ENCODE measurements around the gene PTEN. TPM values are rescaled to one million over a fixed set of nuclear protein-coding genes. Genes with fewer than 3 reads are reported as not detected.
"Not testable (repeated sequence)": the region's sequence is repeated elsewhere in the genome, so short reads cannot be mapped to it uniquely, and the experiment has no call there.

The PTEN gene
- polyA plus RNA-seq, 2 donors: 18.2 to 25.2 TPM

DNA sequence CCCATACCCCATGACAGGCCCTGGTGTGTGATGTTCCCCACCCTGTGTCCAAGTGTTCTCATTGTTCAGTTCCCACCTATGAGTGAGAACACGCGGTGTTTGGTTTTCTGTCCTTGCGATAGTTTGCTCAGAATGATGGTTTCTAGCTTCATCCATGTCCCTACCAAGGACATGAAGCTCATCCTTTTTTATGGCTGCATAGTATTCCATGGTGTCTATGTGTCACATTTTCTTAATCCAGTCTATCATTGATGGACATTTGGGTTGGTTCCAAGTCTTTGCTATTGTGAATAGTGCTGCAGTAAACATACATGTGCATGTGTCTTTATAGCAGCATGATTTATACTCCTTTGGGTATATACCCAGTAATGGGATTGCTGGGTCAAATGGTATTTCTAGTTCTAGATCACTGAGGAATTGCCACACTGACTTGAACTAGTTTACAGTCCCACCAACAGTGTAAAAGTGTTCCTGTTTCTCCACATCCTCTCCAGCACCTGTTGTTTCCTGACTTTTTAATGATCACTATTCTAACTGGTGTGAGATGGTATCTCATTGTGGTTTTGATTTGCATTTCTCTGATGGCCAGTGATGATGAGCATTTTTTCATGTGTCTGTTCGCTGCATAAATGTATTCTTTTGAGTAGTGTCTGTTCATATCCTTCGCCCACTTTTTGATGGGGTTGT is 18.1 kb downstream of the PTEN start:
- H3K4me1 ChIP-seq (ENCODE audit: control insufficient read depth in 2 of 2, insufficient read depth in 2 of 2, low read length in 1 of 2); H3K27ac ChIP-seq (ENCODE audit: low read depth in 2 of 2, low read length in 1 of 2); H3K4me3 ChIP-seq (ENCODE audit: low read depth in 1 of 2, low read length in 2 of 2); H3K9me3 ChIP-seq (ENCODE audit: control insufficient read depth in 2 of 2, insufficient read depth in 1 of 2, low read depth in 1 of 2, low read length in 1 of 2); H3K27me3 ChIP-seq (ENCODE audit: control insufficient read depth in 1 of 2, insufficient read depth in 2 of 2, low read length in 2 of 2); H3K36me3 ChIP-seq (ENCODE audit: control insufficient read depth in 2 of 2, insufficient read depth in 2 of 2, low read length in 1 of 2): not testable (repeated sequence)
- 97% methylated on average over 5 of the region's 5 CpGs for WGBS, 2 donors

DNA sequence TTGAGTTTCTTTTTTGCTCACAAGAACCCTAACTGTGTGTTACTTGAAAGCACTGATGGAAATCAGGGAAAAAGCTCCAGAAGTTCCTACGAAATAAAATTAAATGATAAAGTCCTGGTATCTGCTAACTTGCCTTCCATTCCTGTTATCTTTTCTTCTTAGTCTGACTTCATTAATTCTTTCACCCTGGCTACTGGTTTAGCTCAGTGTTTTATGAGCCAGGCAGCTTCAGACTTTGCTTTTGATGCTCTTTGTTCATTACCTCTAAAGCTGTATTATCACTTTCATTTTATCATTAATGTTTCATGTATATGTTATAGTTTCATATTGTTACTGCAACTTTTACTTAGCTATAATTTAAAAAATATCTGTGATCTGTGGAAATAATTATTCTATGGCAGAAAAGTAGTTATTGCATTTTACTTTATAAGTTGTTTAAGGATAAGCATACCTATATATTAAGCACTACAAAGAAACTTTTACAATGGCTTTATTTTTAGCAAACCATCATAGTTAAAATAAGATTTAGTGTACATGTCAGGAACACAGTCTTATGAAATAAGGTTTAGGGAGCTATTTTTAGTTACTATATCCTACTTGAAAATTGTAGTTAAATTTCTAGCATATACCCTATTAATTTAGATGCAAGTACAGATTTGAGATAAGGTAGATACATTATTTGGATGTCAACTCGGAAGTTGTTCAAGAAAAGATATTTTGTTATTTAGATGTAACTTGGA is 19.3 kb downstream of the PTEN start:
- 83 to 84% methylated on average over 2 of the region's 2 CpGs for WGBS, 2 donors
- no peaks in the 10 kb centered on the region for H3K27me3 ChIP-seq (ENCODE audit: control insufficient read depth in 1 of 2, insufficient read depth in 2 of 2, low read length in 2 of 2)
- no peak overlapping the region for H3K4me3 ChIP-seq (ENCODE audit: low read depth in 1 of 2, low read length in 2 of 2)
- H3K4me1 ChIP-seq (ENCODE audit: control insufficient read depth in 2 of 2, insufficient read depth in 2 of 2, low read length in 1 of 2): no peaks in the 10 kb centered on the region
- no peak overlapping the region for H3K27ac ChIP-seq (ENCODE audit: low read depth in 2 of 2, low read length in 1 of 2)
- H3K36me3 ChIP-seq (ENCODE audit: control insufficient read depth in 2 of 2, insufficient read depth in 2 of 2, low read length in 1 of 2): peaks cover 0 to 2% of the 10 kb centered on the region in 2 donors
- H3K9me3 ChIP-seq (ENCODE audit: control insufficient read depth in 2 of 2, insufficient read depth in 1 of 2, low read depth in 1 of 2, low read length in 1 of 2): no peaks in the 10 kb centered on the region

DNA sequence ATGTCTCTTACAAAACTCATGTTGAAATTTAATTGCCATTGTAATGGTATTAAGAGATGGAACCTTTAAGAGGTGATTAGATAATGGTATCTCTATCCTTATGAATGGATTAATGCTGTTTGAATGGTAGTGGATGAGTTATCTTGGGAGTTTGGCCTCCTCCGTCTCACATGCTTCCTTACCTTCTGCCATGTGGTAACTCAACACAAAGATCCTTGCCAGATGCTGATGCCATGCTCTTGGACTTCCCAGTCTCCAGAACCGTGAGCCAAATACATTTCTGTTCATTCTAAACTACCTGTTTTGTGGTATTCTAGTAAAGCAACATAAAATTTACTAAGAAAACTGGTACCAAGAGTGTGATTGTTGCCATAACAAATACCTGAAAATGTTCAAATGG is 23.2 kb downstream of the PTEN start:
- 96 to 100% methylated on average over 2 of the region's 2 CpGs for WGBS, 2 donors
- Histone ChIP-seq H3K36me3 (ENCODE audit: control insufficient read depth in 2 of 2, insufficient read depth in 2 of 2, low read length in 1 of 2) (peaks cover 0 to 2% of the 10 kb centered on the region in 2 donors), H3K27me3 (ENCODE audit: control insufficient read depth in 1 of 2, insufficient read depth in 2 of 2, low read length in 2 of 2) (no peaks in the 10 kb centered on the region), H3K9me3 (ENCODE audit: control insufficient read depth in 2 of 2, insufficient read depth in 1 of 2, low read depth in 1 of 2, low read length in 1 of 2) (no peaks in the 10 kb centered on the region), H3K4me3 (ENCODE audit: low read depth in 1 of 2, low read length in 2 of 2) (no peak overlapping the region), H3K4me1 (ENCODE audit: control insufficient read depth in 2 of 2, insufficient read depth in 2 of 2, low read length in 1 of 2) (no peaks in the 10 kb centered on the region), H3K27ac (ENCODE audit: low read depth in 2 of 2, low read length in 1 of 2) (no peak overlapping the region)

DNA sequence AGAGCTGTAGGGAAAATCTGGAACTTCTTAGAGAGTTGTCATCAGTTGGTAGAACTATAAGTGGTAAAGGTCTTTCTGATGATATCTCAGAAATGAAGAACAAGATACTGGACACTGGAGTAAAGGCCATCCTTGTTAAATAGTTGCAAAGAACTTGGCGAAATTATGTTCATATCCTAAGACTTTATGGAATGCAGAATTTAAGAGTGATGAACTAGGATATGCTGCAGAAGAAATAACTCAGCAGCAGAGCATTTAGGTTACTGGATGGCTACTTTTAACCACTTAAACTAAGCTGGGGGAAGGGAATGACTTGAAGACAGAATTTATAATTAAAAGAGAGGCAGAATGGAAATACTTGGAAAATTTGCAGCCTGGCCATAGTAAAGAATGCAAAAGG is 23.7 kb downstream of the PTEN start:
- Histone ChIP-seq H3K36me3 (ENCODE audit: control insufficient read depth in 2 of 2, insufficient read depth in 2 of 2, low read length in 1 of 2) (peaks cover 0 to 2% of the 10 kb centered on the region in 2 donors), H3K4me1 (ENCODE audit: control insufficient read depth in 2 of 2, insufficient read depth in 2 of 2, low read length in 1 of 2) (no peaks in the 10 kb centered on the region), H3K9me3 (ENCODE audit: control insufficient read depth in 2 of 2, insufficient read depth in 1 of 2, low read depth in 1 of 2, low read length in 1 of 2) (no peaks in the 10 kb centered on the region), H3K27me3 (ENCODE audit: control insufficient read depth in 1 of 2, insufficient read depth in 2 of 2, low read length in 2 of 2) (no peaks in the 10 kb centered on the region), H3K4me3 (ENCODE audit: low read depth in 1 of 2, low read length in 2 of 2) (no peak overlapping the region), H3K27ac (ENCODE audit: low read depth in 2 of 2, low read length in 1 of 2) (no peak overlapping the region)
- 95 to 98% methylated on average over 1 of the region's 1 CpG for WGBS, 2 donors

DNA sequence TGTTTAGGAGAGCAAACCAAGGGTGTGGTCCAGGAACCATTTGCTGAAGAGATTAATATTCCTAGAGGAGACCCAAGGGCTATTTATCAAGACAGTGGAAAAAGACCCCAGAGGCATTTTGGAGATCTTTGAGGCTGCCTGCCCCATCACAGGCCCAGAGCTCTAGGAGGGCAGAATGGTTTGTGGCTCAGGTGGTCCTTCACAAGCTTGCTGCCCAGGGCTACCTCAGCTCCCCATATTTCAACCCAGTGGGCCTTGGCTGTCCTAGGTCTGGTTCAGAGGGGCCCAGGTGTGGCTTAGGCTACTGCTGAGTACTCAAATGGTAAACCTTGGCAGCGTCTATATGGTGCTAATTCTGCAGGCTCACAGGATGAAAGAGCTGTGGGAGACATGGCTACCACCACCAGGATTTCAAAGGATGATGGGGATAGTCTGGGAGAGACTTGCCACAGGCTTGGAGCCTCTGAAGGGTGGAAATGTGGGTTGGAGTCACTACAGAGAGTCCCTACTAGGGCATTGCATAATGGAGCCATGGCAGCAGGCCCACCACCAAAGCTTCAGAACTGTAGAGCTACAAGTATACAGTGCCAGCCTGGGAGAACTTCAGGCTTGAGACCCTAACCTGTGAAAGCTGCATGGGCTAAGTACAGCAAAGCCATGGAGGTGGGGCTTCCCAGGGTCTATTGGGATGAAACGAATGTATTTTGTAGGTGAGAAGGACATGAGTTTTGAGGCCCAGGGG is 24.3 kb downstream of the PTEN start:
- H3K4me3 ChIP-seq (ENCODE audit: low read depth in 1 of 2, low read length in 2 of 2): no peak overlapping the region
- WGBS, 2 donors: 88 to 95% methylated on average over 2 of the region's 2 CpGs
- H3K27me3 ChIP-seq (ENCODE audit: control insufficient read depth in 1 of 2, insufficient read depth in 2 of 2, low read length in 2 of 2): no peaks in the 10 kb centered on the region
- H3K4me1 ChIP-seq (ENCODE audit: control insufficient read depth in 2 of 2, insufficient read depth in 2 of 2, low read length in 1 of 2): no peaks in the 10 kb centered on the region
- peaks cover 0 to 2% of the 10 kb centered on the region in 2 donors for H3K36me3 ChIP-seq (ENCODE audit: control insufficient read depth in 2 of 2, insufficient read depth in 2 of 2, low read length in 1 of 2)
- no peaks in the 10 kb centered on the region for H3K9me3 ChIP-seq (ENCODE audit: control insufficient read depth in 2 of 2, insufficient read depth in 1 of 2, low read depth in 1 of 2, low read length in 1 of 2)
- H3K27ac ChIP-seq (ENCODE audit: low read depth in 2 of 2, low read length in 1 of 2): no peak overlapping the region

DNA sequence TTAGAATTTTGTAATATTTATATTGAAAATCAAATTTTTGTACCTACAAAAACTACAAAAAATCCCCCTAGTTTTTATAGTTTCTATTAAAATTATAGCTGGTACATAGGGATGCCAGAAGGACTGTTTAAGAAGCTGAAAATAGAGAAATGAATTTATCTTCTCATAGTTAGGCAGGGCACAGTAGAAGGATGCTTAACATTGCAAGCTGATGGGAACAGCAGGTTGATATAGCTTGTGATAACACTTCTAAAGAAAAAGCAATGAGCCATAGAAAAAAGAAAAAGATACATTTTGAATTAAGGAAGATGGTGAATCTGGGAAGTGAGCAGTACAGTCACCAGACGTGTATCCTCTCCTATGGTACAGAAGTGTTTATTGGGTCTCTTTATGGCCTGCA is 32.0 kb downstream of the PTEN start:
- H3K27me3 ChIP-seq (ENCODE audit: control insufficient read depth in 1 of 2, insufficient read depth in 2 of 2, low read length in 2 of 2): no peaks in the 10 kb centered on the region
- H3K4me3 ChIP-seq (ENCODE audit: low read depth in 1 of 2, low read length in 2 of 2): no peak overlapping the region
- H3K27ac ChIP-seq (ENCODE audit: low read depth in 2 of 2, low read length in 1 of 2): no peak overlapping the region
- peaks cover 0 to 2% of the 10 kb centered on the region in 2 donors for H3K9me3 ChIP-seq (ENCODE audit: control insufficient read depth in 2 of 2, insufficient read depth in 1 of 2, low read depth in 1 of 2, low read length in 1 of 2)
- WGBS, 2 donors: 66 to 85% methylated on average over 1 of the region's 1 CpG
- no peaks in the 10 kb centered on the region for H3K36me3 ChIP-seq (ENCODE audit: control insufficient read depth in 2 of 2, insufficient read depth in 2 of 2, low read length in 1 of 2)
- H3K4me1 ChIP-seq (ENCODE audit: control insufficient read depth in 2 of 2, insufficient read depth in 2 of 2, low read length in 1 of 2): no peaks in the 10 kb centered on the region

DNA sequence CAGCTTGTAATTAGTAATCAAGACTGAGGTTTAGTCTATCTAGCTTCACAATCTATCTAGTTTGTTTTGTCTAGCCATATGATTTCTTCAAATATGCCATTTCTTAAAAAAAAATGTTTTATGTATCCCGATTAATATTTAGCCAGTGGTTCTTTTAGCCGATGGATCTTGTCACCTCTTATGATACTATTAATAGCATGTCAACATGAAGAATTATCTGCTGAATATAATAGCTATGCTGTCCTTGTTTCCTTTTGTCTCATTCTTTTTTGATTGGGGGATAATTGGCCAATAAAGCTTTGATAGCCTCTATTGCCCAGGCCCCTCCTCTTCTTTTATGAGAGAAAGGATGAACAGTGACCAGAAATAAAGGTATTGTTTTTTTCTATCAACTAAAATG is 32.8 kb downstream of the PTEN start:
- H3K27ac ChIP-seq (ENCODE audit: low read depth in 2 of 2, low read length in 1 of 2): no peak overlapping the region
- no peaks in the 10 kb centered on the region for H3K4me1 ChIP-seq (ENCODE audit: control insufficient read depth in 2 of 2, insufficient read depth in 2 of 2, low read length in 1 of 2)
- H3K9me3 ChIP-seq (ENCODE audit: control insufficient read depth in 2 of 2, insufficient read depth in 1 of 2, low read depth in 1 of 2, low read length in 1 of 2): peaks cover 0 to 2% of the 10 kb centered on the region in 2 donors
- 57 to 71% methylated on average over 2 of the region's 2 CpGs for WGBS, 2 donors
- H3K4me3 ChIP-seq (ENCODE audit: low read depth in 1 of 2, low read length in 2 of 2): no peak overlapping the region
- H3K36me3 ChIP-seq (ENCODE audit: control insufficient read depth in 2 of 2, insufficient read depth in 2 of 2, low read length in 1 of 2): no peaks in the 10 kb centered on the region
- H3K27me3 ChIP-seq (ENCODE audit: control insufficient read depth in 1 of 2, insufficient read depth in 2 of 2, low read length in 2 of 2): no peaks in the 10 kb centered on the region

DNA sequence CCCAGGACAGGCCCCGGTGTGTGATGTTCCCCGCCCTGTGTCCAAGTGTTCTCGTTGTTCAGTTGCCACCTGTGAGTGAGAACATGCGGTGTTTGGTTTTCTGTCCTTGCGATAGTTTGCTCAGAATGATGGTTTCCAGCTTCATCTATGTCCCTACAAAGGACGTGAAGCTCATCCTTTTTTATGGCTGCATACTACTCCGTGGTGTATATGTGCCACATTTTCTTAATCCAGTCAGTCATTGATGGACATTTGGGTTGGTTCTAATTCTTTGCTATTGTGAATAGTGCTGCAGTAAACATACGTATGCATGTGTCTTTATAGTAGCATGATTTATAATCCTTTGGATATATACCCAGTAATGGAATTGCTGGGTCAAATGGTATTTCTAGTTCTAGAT is 34.5 kb downstream of the PTEN start:
- H3K27ac ChIP-seq (ENCODE audit: low read depth in 2 of 2, low read length in 1 of 2); H3K4me3 ChIP-seq (ENCODE audit: low read depth in 1 of 2, low read length in 2 of 2); H3K9me3 ChIP-seq (ENCODE audit: control insufficient read depth in 2 of 2, insufficient read depth in 1 of 2, low read depth in 1 of 2, low read length in 1 of 2); H3K27me3 ChIP-seq (ENCODE audit: control insufficient read depth in 1 of 2, insufficient read depth in 2 of 2, low read length in 2 of 2); H3K36me3 ChIP-seq (ENCODE audit: control insufficient read depth in 2 of 2, insufficient read depth in 2 of 2, low read length in 1 of 2); H3K4me1 ChIP-seq (ENCODE audit: control insufficient read depth in 2 of 2, insufficient read depth in 2 of 2, low read length in 1 of 2): not testable (repeated sequence)
- 96 to 97% methylated on average over 8 of the region's 8 CpGs for WGBS, 2 donors

DNA sequence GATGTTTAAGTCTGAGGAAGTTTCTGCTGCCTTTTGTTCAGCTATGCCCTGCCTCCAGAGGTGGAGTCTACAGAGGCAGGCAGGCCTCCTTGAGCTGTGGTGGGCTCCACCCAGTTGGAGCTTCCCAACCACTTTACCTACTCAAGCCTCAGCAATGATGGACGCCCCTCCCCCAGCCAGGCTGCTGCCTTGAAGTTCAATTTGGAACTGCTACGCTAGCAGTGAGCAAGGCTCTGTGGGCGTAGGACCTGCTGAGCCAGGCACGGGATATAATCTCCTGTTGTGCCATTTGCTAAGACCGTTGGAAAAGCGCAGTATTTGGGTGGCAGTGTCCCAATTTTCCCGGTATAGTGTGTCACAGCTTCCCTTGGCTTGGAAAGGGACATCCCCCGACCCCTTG is 40.0 kb downstream of the PTEN start:
- not testable (repeated sequence) for H3K9me3 ChIP-seq (ENCODE audit: control insufficient read depth in 2 of 2, insufficient read depth in 1 of 2, low read depth in 1 of 2, low read length in 1 of 2); H3K4me1 ChIP-seq (ENCODE audit: control insufficient read depth in 2 of 2, insufficient read depth in 2 of 2, low read length in 1 of 2); H3K27me3 ChIP-seq (ENCODE audit: control insufficient read depth in 1 of 2, insufficient read depth in 2 of 2, low read length in 2 of 2); H3K27ac ChIP-seq (ENCODE audit: low read depth in 2 of 2, low read length in 1 of 2); H3K36me3 ChIP-seq (ENCODE audit: control insufficient read depth in 2 of 2, insufficient read depth in 2 of 2, low read length in 1 of 2); H3K4me3 ChIP-seq (ENCODE audit: low read depth in 1 of 2, low read length in 2 of 2)
- 99 to 100% methylated on average over 8 of the region's 8 CpGs for WGBS, 2 donors
